DOHH2 (cell line): ENCODE results near the gene BICC1.

ENCODE experiments used
- H3F3A ChIP-seq: fragments of 200-600 bp; sonication (generic), shearing (Covaris generic); 2 replicates; pipeline ENCODE4 v1.6.0; 2016; ENCODE audit warnings: antibody characterized with exemption, mild to moderate bottlenecking; ENCODE audit not compliant: control insufficient read depth, insufficient read depth
- H3K27ac ChIP-seq: fragments of 200-600 bp; sonication (generic); 2 replicates; pipeline ENCODE4 v1.5.1; 2014; ENCODE audit warnings: low read depth, mild to moderate bottlenecking, low read length, moderate library complexity
- H3K27me3 ChIP-seq: fragments of 200-600 bp; sonication (generic); 2 replicates; pipeline ENCODE4 v1.6.1; 2014; ENCODE audit warnings: mild to moderate bottlenecking, low read length, mixed read lengths; ENCODE audit not compliant: control insufficient read depth
- H3K36me3 ChIP-seq: fragments of 200-600 bp; sonication (generic); 2 replicates; pipeline ENCODE4 v1.6.1; 2014; ENCODE audit warnings: mild to moderate bottlenecking, low read length, moderate library complexity, mixed read lengths; ENCODE audit not compliant: control insufficient read depth
- H3K4me1 ChIP-seq: fragments of 200-600 bp; sonication (generic); 2 replicates; pipeline ENCODE4 v1.6.1; 2014; ENCODE audit warnings: mild to moderate bottlenecking, low read length, mixed read lengths; ENCODE audit not compliant: control insufficient read depth
- H3K4me2 ChIP-seq: fragments of 200-600 bp; sonication (generic); 2 replicates; pipeline ENCODE4 v1.6.0; 2014; ENCODE audit warnings: mild to moderate bottlenecking, low read length, moderate library complexity
- H3K4me3 ChIP-seq: fragments of 200-600 bp; sonication (generic); 2 replicates; pipeline ENCODE4 v1.5.1; 2014; ENCODE audit warnings: mild to moderate bottlenecking, low read length, mixed read lengths
- H3K79me2 ChIP-seq: fragments of 200-600 bp; sonication (generic); 2 replicates; pipeline ENCODE4 v1.6.1; 2014; ENCODE audit warnings: mild to moderate bottlenecking, low read length, mixed read lengths; ENCODE audit not compliant: control insufficient read depth
- H3K9me2 ChIP-seq: fragments of 200-600 bp; sonication (generic); replicated peaks from 2 replicates; pipeline ENCODE4 v1.6.1; 2014; ENCODE audit warnings: mild to moderate bottlenecking, low read length, mixed read lengths; ENCODE audit not compliant: control insufficient read depth
- H3K9me3 ChIP-seq: fragments of 200-600 bp; sonication (generic); 2 replicates; pipeline ENCODE4 v1.6.1; 2014; ENCODE audit warnings: antibody characterized with exemption, low read length, mixed read lengths; ENCODE audit not compliant: control insufficient read depth, insufficient read depth
- H4K20me1 ChIP-seq: fragments of 200-600 bp; sonication (generic); 2 replicates; pipeline ENCODE4 v1.6.0; 2014; ENCODE audit warnings: low read depth, mild to moderate bottlenecking, antibody characterized with exemption, low read length, moderate library complexity; ENCODE audit not compliant: control insufficient read depth, insufficient read depth
- CTCF ChIP-seq: fragments of 200-600 bp; sonication (generic); IDR thresholded peaks from one replicate; pipeline ENCODE4 v1.5.1; 2014; ENCODE audit warnings: antibody characterized with exemption, mild to moderate bottlenecking, low read depth, low read length; ENCODE audit not compliant: poor library complexity, severe bottlenecking
- EZH2phosphoT487 ChIP-seq: fragments of 200-600 bp; sonication (generic); IDR thresholded peaks from 2 replicates; pipeline ENCODE4 v1.6.1; 2017; ENCODE audit warnings: borderline replicate concordance, mild to moderate bottlenecking, antibody characterized with exemption, low read length, moderate library complexity, mixed read lengths

The BICC1 gene

GRCh38 chr10:58647376-58648112 is 134.9 kb downstream of the BICC1 start:
- H4K20me1 ChIP-seq: no peaks in the 10 kb centered on the region
- no peaks in the 10 kb centered on the region for H3K27me3 ChIP-seq
- H3K36me3 ChIP-seq: no peaks in the 10 kb centered on the region
- H3K4me2 ChIP-seq: no peak overlapping the region
- no peak overlapping the region for H3K27ac ChIP-seq
- no peaks in the 10 kb centered on the region for H3K4me1 ChIP-seq
- no peaks in the 10 kb centered on the region for H3K79me2 ChIP-seq
- no peaks in the 10 kb centered on the region for H3K9me2 ChIP-seq
- no peak overlapping the region for H3K4me3 ChIP-seq
- TF ChIP-seq EZH2phosphoT487: no peak
- no peak for TF ChIP-seq CTCF
- H3F3A ChIP-seq: no peaks in the 10 kb centered on the region
- H3K9me3 ChIP-seq: no peaks in the 10 kb centered on the region

- TF ChIP-seq CTCF (no peak), EZH2phosphoT487 (no peak)
- no peaks in the 10 kb centered on the region for H3K79me2 ChIP-seq
- no peaks in the 10 kb centered on the region for H3K36me3 ChIP-seq
- H3K27me3 ChIP-seq: no peaks in the 10 kb centered on the region
- H3K4me3 ChIP-seq: no peak overlapping the region
- H3K27ac ChIP-seq: no peak overlapping the region
- no peak overlapping the region for H3K4me2 ChIP-seq
- H4K20me1 ChIP-seq: no peaks in the 10 kb centered on the region
- H3K4me1 ChIP-seq: no peaks in the 10 kb centered on the region
- no peaks in the 10 kb centered on the region for H3K9me3 ChIP-seq
- H3K9me2 ChIP-seq: no peaks in the 10 kb centered on the region
- no peaks in the 10 kb centered on the region for H3F3A ChIP-seq
Observed at GRCh38 chr10:58648131-58648530, 135.5 kb downstream of the BICC1 start.

- no peaks in the 10 kb centered on the region for H3K9me3 ChIP-seq
- H3F3A ChIP-seq: no peaks in the 10 kb centered on the region
- no peaks in the 10 kb centered on the region for H3K79me2 ChIP-seq
- no peak overlapping the region for H3K4me2 ChIP-seq
- H3K4me3 ChIP-seq: no peak overlapping the region
- H3K27me3 ChIP-seq: no peaks in the 10 kb centered on the region
- no peaks in the 10 kb centered on the region for H3K36me3 ChIP-seq
- no peaks in the 10 kb centered on the region for H4K20me1 ChIP-seq
- H3K4me1 ChIP-seq: no peaks in the 10 kb centered on the region
- TF ChIP-seq EZH2phosphoT487 (no peak), CTCF (no peak)
- H3K27ac ChIP-seq: no peak overlapping the region
- no peaks in the 10 kb centered on the region for H3K9me2 ChIP-seq
Observed at GRCh38 chr10:58651040-58651439, 138.4 kb downstream of the BICC1 start.
